ENCODE data around the gene ENG.

DNA sequence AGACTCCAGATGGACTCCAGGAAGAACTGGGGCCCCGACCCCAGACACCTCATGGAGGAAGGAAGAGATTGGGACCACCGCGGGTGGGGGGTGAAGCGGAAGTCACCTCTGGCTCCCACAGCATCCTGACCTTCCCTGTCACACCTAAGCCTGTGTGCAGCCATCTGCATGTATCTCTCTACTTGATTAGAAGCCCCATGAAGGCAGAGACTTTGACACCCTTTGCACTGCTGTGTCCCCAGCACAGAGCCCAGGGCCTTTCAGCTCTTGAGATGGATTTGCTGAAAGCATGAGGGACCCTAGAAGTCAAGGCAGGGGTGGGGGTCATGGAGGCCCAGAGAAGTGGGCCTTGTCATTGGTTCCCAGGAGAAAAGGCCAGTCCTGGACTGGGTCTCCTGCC lies 2.8 kb upstream of the ENG start:
- TF ChIP-seq EZH2 (IDR thresholded peaks at IDR 0.05) = no peak
- TF ChIP-seq CTCF (IDR thresholded peaks at IDR 0.05) = no peak
- TF ChIP-seq EZH2phosphoT487 (IDR thresholded peaks at IDR 0.05) = no peak

Measured in neural progenitor cell (in vitro differentiated cells).